ENCODE results near the gene FAM241A.
"Not testable (repeated sequence)": the region's sequence is repeated elsewhere in the genome, so short reads cannot be mapped to it uniquely, and the experiment has no call there.

FAM241A gene

DNA sequence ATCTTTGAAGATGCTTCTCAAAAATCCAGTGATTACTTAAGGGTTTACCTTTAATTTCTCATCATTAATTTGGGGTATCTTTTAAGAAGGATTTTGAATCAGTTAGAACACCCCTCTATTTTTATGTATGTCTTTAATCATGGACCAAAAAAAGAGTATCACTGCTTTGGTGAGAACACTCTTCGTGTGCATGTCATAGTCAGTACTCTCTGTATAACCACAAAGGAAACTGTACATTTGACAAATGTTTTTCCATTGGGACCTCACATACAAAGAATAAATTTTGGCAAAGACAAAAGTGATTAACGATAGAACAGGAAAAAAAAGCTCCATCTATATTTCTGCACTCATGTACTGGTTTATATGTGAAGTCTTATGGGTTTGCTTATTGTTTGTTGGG lies 31.3 kb downstream of the FAM241A start:
- DNase-seq = no peak

DNA sequence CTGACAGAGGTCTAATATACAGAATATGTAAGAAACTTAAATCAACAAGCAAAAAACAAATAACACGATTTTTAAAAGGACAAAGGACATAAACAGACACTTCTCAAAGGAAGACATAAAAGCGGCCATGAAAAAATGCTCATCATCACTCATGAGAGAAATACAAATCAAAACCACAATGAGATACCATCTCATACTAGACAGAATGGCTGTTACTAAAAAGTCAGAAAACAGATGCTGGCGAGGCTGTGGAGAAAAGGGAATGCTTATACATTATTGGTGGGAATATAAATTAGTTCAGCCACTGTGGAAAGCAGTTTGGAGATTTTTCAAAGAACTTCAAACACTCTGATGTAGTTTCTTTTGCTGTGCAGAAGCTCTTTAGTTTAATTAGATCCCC lies 33.5 kb downstream of the FAM241A start:
- not testable (repeated sequence) for DNase-seq

GRCh38 chr4:112181358-112182000 lies 36.2 kb downstream of the FAM241A start:
- DNase-seq = no peak

GRCh38 chr4:112182604-112183003 lies 37.4 kb downstream of the FAM241A start:
- no peak for DNase-seq

DNA sequence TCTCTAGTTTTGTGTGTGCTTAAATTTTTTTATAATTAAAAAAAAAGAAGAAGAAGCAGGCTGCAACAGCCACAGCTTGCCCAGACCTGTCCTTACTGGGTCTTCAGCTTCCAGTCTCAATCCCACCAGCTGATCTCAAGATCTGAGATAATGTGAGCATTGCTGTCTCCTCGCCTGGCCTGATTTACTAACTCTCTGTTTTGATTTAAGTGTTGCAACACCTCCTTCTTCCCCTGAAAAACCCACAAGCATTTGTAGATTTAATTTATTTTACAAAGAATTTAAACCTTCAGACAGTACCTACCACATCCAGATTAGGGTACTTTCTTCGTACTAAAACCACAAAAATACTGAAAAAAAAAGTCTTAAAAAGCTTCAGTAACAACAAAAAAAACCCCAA lies 38.0 kb downstream of the FAM241A start:
- no peak for DNase-seq

DNA sequence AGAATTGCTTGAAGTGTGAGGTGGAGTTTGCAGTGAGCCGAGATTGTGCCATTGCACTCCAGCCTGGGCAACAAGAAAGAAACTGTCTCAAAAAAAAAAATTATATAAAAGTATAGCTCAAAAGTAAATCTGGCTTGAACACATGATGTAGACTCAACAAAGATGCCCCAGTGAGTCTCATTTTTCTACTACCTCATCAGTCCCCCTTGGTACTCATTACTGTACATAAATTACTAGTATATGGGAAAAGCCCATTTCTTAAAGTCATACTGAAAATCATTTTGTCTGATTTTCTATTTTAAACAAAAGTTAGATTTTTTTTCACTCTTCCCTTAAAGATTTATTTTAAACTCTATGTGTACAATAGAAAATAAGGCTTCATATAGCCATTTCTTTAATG lies 39.2 kb downstream of the FAM241A start:
- no peak for DNase-seq

- DNase-seq = no peak
These were observed 40.1 kb downstream of the FAM241A start for GRCh38 chr4:112185334-112185733.

- no peak for DNase-seq
These were observed 40.8 kb downstream of the FAM241A start for GRCh38 chr4:112185740-112186670.

- DNase-seq = no peak
These were observed 44.5 kb downstream of the FAM241A start for GRCh38 chr4:112189754-112190153.

DNA sequence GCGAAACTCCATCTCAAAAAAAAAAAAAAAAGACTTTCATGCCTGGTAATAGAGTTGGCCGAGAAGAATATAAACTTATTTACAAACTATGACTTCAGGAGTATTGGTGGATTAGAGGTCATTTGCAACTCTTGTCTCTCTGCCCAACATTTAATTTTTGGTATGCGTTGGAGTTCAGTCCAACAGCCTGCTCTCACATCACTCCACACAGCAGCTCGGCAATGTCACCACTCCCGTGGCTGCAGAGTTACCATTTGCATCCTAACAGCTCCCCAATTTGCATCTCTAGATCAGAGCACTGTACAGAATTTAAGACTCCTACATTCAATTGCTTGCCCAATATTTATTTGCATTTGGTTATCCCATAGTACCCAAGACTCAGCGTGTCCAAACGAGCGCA lies 45.4 kb downstream of the FAM241A start:
- DNase-seq = no peak

DNA sequence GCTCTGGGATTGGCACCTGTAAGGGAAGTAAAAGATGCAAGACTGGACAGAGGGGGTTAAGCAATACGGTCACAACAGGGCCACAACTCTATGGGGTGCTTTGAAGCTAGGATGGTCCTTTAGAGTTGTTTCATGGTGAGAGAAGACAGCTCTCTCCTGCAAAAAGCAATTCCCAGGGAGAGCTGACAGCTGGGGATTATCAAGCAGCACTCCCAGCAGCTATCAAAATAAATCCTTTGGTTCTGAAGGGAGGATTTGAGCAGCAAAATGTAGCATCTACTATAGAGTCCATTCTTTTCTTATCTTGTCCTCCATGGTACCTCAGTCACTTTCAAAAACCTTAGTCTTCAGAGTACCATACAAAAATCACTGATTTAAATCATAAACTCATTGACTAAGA lies 51.2 kb downstream of the FAM241A start:
- DNase-seq = no peak

DNA sequence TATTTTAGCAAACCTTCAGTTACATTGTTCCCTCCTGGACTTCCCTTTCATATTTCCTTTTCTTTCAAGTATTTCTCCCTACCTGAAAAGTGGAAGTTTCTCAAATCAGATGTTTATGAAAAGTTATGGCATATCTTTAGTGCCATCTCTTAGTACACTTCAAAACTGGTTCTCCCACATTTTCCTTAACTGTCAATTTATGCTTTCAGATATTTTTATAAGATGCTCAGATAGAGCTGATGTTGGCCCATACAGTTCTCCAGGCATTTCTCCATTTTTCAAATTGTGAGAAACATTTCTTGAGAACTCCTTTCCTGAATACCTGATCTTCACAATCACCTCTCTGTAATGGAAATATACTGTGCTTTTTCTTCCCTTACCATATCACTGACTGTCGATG lies 53.8 kb downstream of the FAM241A start:
- no peak for DNase-seq

DNA sequence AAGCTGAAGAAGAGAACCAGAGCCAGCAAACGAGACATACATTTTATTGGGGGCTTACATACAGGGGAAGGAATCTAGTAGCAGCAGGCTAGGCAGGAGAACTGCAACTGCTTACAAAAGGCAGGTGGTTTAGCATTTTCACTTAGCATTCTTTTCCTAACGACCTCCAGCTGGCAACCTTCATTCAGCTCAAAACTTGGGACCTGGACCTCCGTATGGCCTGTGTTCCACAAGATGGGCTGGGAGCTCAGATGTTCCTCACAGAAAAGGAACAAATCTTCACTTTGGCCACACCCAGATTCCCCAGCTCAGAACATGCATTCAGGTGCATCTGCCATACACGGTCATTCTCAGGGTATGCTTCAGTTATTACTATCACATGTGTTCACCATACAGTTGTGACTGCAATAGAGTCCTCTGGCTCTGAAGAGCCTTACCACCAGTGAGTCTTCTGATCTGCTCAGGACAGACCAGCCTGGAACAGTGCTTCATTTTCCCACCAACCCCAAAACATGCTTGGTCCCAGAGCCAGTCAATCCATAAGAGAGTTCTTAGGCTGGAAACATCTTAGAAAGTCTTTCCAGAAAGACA lies 56.8 kb downstream of the FAM241A start:
- DNase-seq = no peak

- no peak for DNase-seq
These were observed 58.3 kb downstream of the FAM241A start for GRCh38 chr4:112203593-112203992.

DNA sequence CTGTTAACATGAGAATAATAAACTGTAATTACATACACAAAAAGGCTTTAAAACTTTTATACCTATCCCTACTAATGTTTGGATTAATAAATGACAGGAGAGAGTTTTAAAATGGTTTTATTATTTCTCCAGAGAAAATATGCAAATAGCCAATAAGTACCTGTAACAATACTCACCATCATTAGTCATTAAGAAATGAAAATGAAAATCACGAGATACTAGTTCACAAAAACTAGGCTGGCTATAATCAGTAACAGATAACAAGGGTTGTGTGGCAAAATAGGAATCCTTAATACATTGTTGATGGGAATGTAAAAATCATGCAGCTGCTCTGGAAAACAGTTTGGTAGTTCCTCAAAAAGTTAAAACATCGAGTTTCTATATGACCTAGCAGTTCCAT lies 61.2 kb downstream of the FAM241A start:
- DNase-seq = no peak

DNA sequence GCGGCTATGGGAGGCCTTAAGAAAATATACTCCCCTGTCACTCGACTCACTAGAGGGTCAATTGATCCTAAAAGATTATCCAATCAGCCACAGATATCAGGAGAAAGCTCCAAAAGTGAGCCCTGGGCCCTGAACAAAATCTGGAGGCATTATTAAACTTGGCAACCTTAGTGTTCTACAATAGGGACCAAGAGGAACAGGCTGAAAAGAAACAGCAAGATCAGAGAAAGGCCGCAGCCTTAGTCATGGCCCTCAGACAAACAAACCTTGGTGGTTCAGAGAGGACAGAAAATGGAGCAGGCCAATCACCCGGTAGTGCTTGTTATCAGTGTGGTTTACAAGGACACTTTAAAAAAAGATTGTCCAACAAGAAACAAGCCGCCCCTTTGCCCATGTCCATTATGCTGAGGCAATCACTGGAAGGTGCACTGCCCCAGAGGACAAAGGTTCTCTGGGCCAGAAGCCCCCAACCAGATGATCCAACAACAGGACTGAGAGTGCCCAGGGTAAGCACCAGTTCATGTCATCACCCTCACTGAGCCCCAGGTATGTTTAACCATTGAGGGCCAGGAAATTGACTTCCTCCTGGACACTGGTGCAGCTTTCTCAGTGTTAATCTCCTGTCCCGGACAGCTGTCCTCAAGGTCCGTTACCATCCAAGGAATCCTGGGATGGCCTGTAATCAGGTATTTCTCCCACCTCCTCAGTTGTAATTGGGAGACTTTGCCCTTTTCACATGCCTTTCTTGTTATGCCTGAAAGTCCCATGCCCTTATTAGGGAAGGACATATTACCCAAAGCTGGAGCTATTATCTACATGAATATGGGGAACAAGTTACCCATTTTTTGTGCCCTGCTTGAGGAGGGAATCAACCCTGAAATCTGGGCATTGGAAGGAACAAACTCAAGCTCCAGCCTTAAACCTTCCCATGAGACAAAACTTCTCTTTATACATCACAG lies 63.2 kb downstream of the FAM241A start:
- not testable (repeated sequence) for DNase-seq

DNA sequence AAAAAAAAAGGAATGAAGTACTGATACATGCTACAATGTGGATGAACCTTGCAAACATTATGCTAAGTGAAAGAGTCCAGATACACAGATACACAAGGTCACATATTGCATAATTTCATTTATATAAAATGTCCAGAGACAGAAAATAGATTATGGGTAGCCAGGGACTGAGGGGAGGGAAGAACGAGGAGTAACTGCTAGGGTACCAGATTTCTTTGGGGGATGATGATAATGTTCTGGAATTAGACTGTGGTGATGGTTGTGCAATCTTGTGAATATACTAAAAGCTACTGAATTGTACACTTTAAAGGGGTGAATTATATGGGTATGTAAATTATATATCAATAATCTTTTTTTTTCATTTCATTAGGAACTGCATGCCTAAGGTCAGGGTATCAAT lies 65.5 kb downstream of the FAM241A start:
- DNase-seq = no peak

DNA sequence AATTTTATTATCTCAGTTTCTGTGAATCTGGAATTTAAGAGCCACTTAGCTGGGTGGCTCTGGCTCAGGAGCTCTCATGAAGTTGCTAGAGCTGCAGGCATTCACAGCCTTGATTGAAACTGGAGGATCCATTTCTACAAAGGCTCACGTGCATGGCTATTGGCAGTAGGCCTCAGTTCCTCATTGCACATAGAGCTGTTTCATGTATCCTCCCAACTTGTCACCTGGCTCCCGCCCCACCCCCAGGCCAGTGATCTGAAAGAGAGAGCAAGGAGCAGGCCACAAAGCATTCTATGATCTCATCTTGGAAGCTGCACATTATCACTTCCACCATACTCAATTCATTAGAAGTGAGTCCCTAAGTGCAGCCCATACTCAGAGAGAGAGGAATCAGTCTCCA lies 67.8 kb downstream of the FAM241A start:
- DNase-seq = no peak

GRCh38 chr4:112213856-112214255 lies 68.6 kb downstream of the FAM241A start:
- no peak for DNase-seq

GRCh38 chr4:112214390-112215264 lies 69.4 kb downstream of the FAM241A start:
- DNase-seq = peak; percentile 3 to 22

DNA sequence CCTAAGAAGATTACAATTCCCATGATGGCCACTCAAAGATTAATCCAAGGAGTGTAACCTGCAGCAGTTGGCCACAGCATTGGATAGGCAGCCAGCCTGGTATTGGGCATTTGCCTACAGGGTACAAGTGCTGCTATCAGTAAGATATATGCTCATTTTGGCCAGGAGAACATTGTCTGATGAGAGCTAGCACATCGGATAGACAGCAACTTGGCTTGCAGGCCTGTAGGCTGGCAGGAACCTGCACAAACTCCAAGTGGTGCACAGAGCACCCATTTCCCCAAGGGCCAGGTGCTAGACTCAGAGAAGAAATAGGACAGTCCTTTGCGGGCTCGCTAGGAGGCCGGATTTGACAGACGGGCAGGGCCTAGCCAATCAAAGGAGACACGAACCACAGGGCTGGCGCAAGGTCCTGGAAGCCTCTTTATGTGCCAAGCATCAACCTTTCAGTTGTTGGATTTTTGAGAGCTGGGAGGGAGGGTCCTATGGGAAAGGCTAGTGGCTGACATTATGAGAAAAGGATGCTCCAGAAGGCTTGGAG lies 74.6 kb downstream of the FAM241A start:
- DNase-seq = no peak
